NCI-H2227 (cell line): ENCODE data around the gene CBX3.
"Not testable (repeated sequence)": the region's sequence is repeated elsewhere in the genome, so short reads cannot be mapped to it uniquely, and the experiment has no call there.

Source experiments
- DNase-seq: peaks from one replicate; lab custom pipeline; 2025; ENCODE audit not compliant: unreplicated experiment; lab: John Stamatoyannopoulos, UW

CBX3 gene

DNA sequence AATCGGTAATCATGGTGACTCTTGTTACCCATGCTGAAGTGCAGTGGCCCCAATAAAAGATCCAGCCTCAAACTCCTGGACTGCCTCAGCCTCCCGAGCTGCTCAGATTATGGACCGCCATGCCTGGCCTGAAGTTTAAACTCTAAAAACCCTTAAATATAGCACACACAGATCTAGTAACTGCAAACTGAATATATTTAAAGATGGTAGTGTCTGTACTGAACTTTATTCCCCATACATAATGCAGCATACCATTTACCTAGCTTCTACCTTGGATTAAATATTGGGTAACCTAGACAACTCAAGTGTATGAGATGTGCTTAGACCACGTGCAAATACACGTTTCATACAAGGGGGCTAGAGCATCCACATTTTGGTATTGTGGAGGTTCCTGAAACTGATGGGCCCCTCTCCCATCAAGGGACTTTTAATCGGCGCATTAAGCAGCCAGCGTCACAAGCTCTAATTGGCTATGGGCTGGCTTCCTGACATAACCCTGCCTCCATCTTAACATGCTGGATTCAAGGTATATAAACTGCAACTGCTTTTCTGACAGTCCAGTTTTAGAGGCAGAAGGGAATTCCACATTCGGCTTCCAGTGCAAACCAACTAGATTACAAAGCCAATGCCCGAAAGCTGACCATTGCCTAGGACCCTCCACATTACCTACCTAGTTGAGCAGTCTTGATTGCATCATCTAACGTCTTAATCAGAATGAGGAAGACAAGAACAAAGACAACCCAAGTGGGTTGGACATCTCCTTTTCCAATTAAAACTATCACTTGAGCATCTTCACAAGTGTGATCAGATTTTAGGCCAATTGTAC, 14.0 kb upstream of the CBX3 start:
- DNase-seq, result no peak

DNA sequence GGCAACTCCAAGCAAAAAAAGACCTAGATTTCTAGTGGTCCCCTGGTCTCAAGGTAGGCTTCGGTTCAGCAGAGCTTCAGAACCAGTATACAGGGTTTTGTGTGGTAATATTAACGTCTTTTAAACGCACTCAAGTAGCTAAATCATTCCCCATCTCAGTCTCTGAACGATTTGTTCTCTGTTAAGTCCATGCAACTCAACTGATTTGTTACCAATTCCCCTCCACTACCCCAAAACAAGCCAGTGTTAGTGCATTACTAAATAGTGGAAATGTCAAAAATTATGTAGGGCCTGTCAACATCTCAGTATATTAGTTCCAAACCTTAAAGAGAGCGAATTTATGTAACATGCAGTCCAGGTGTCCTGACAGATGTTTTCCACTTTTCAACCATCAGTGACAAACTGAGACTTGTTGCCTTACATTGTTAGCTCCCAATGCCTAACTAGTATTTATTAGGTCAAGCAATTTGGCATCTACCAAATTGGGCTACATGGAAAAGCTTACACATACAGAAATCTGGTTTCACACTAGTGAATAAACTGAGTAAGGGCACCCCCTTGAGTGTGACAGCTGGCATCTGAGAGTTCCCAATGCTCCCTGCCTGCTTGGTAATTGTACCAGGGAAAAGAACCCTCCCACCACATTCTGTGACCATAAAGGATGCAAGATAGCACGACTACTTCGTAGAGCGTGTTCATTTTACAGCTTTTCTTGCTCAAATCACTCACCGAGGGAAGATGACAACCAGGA, 13.2 kb upstream of the CBX3 start:
- peak; percentile 18 for DNase-seq

DNA sequence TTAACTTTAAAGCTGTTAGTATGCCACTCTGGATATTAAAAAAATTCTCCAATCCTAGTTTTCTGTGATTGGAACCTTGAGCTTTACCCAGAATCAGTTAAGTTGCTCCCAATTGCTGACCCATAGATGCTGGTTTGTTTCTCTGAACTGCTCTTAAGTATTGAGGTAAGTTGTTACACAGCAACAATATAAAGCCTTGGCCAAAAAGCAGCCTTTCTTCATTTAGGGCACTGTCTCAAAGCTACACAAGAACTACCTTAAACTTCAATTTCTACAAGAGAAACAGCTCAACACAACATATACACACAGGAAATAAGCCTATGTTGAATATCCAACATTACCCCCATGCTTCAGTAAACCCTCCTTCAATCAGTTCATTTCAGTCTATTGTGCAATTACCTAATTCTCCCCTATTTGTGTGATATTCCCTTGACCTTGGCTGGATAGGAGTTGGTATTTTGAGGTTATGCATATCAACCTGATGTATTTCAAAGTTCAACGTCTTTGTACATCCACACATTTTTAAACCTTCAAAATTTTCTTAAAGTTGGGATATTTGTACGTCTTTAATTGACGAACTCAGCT, 12.5 kb upstream of the CBX3 start:
- DNase-seq, result no peak

GRCh38 chr7:26189697-26190096, 11.8 kb upstream of the CBX3 start:
- DNase-seq, result no peak

DNA sequence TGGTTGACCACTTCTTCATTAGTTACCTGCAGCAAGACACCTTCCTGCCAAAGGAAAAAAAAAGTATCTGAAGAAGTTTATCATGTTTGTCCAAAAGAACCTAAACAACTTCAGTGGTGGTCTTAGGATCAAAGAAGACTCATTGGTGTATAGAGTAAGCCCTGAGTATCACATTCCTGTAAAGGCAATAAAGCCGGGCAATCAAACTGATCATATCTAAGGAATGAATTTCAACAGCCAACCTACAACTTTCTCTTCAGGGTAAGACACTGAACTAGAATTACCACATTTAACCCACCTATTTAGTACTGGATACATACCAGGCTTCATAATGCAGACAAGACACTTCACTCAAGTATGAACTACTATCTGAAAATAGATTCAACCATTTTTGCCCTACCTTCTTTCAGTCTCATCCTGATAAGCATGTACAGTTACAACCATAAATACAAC, 11.1 kb upstream of the CBX3 start:
- no peak for DNase-seq

GRCh38 chr7:26191233-26191973, 10.1 kb upstream of the CBX3 start:
- DNase-seq, result no peak

DNA sequence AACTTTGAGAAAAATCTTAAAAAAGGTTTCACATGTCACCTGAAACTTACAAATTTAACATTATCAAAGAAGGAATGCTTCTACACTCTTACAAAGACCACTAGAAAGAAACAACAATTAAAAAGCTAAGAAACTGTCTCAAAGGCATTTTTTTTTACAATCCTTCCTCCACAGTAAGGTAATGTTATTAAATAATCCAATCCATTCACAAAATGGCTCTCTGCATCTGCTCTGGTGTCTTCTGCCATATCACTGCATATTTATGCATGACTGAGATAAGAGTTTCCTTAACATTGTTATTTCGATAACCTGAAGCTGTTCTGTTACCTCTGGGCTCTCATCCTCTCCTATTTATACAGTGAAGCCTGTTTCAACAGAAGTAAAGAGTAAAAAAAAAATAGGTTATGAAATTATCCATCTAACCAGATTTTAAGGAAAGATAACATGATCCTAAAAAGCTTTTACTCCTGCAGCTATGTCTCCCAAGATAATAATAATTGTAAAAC, 9.5 kb upstream of the CBX3 start:
- DNase-seq, result no peak

DNA sequence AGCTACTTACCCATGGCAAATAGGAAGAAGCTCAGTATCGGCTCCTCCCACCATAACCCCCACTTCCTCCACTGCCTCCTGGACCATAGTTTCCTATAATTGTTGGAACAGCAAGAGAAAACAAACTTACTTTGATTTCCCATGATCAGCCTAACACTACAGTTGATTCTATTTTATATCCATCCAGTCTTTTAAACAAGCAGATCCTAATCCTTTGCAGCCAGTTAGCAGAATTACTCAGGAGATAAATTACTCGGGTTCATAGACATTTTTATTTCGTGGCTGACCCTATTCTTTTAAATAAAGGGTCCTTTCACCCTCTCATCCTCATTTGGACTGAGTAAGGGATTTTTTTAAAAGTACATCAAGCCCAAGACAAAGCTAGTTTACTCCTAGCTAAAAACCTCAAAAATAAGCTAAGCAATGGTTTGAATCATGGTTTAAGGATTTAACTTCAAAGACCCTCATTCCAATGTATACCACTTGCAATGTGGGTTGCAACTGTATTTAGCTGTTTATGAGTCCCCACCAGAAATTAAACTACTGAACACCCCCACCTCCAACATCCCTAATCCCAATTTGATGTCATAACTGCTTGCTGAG, 9.0 kb upstream of the CBX3 start:
- no peak for DNase-seq

- DNase-seq, result no peak
These were observed 7.9 kb upstream of the CBX3 start for GRCh38 chr7:26193432-26194207.

- not testable (repeated sequence) for DNase-seq
These were observed 6.8 kb upstream of the CBX3 start for GRCh38 chr7:26194764-26195163.

DNA sequence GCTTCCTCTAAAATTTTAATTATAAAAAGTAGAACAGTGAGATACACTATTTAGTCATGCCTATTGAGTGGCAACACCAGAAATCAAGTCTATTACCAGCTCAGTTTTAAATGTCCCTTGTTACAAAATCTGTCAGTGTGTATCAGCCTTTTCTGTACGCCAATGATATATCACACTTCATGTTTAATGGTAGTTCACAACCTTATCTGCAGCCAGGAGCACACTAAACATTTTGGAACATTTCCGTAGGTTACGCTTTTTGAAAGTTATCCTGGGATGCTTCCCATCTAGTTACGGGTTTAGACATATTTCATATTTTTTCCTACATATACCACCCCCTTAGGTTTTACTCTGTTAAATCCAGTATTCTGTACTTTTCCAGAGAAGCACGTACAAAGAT, 6.4 kb upstream of the CBX3 start:
- no peak for DNase-seq

- DNase-seq, result no peak
These were observed 5.5 kb upstream of the CBX3 start for GRCh38 chr7:26195867-26196657.

- no peak for DNase-seq
These were observed 4.1 kb upstream of the CBX3 start for GRCh38 chr7:26197153-26198115.

DNA sequence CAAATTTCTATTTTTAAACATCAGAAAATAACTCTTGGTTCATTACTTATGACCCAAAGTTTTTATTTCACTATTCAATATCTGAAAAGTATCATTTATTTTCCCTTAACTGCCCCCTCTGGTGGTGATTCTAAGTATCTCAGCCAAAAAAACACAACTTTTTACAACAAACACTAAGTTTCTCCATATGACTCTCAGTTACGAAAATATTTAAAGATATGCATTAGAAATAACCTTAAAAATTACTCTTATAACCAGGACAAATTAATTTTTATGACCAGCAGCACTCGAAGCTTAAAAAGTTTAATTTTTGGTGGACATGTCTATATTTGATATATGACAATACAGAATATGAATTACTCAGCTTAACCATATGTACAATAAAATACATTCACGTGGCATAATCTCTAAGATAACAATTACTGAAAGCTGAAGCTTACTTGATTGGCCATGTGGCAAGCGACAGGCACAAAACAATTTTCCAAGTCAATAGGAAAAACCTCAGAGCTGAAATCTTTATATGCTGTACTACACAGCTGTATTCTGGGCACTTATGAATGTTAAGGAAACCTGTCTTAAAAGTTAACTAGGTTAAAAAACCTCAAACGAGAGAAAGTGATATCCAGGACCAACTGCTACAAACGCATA, 3.3 kb upstream of the CBX3 start:
- DNase-seq, result peak; percentile 37

DNA sequence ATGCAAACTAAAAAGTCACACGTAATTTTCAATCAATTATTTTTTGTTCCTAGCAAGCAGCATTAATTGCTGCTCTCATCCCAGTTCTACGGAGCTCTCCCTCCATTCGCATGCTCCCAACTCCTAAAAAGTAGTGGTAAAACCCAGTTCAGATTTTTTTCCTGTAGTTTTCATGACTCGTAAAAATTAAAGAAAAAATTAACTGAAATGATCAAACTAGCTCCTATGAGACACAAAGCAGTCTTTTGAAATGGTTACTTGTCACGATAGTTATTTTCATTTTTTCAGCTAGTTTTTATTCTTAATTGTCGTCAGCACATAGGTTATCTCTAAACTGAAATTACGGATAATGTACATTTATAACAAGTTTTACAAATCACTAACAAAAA, 2.8 kb upstream of the CBX3 start:
- no peak for DNase-seq

DNA sequence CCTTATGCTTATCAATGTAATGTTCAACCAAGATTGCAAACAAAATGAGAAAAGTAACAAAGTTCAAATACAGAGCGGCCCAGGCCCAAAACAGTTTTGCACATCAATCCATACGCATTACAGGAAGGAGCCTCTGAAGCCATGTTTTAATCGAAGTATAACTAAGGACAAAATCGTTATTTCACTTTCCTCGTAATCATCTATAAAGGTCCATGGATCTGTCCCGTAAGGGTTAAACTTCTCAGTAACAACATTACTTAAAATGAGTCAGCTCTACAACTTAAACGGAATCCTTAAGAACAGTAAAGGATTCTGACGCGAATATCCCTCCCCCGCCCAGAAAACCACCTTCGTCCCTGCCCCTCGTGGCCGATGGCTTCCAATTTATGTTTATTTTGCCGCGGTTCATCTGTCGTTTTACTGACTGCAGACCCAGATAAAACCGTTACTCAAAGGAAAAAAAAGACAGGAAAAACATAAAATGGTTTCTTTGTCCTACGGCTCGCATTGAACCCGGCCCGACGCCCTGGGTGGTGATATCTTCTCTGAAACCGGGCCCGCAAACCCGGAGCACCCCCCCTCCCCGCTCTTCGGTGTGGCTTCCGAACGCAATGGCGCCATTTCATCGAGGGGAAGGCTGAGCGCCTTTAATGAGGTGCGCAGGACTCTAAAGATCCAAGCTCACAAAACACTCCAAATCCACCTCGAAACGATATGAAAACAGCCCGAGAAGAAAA, 2.1 kb upstream of the CBX3 start:
- DNase-seq, result peak; percentile 73

DNA sequence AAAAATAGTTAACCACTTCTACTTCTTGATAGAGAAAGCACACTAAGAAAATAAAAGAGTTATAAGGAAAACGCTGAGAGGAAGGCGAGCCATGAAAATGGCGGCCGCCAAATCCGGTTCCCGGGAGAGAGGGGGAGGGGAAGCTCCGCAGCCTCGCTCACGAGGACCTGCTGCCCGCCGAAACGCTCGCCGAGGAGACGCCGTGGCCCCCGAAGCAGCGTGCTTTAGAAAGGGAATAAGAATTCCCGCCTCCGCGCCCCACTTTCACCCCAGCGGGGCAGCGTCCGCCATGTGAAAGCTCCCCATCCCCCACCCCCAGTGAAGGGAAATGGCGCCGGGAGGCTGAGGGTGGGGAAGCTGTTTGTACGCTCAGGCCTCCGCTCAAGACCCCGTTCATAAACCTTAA, 1.5 kb upstream of the CBX3 start:
- peak; percentile 74 for DNase-seq
